GM19035 (cell line): ENCODE data around the gene SRSF2.

Experiments used
- ATAC-seq: cut with Tn5 transposase; IDR thresholded peaks from one replicate; pipeline ENCODE4 v1.9.1; 2021; ENCODE audit not compliant: unreplicated experiment

SRSF2 gene

GRCh38 chr17:76685366-76685765 is 51.8 kb downstream of the SRSF2 start:
- no peak for ATAC-seq

- no peak for ATAC-seq
Measured at GRCh38 chr17:76684756-76685155, 52.4 kb downstream of the SRSF2 start.
